Gastrocnemius medialis (tissue), 4 donors: ENCODE data around the gene TFCP2L1. TPM values are rescaled to one million over a fixed set of nuclear protein-coding genes. Genes with fewer than 3 reads are reported as not detected.

ENCODE experiments used
- ATAC-seq, 2 donors: fragments of 150-250 bp; one replicate each; pipeline ENCODE4 v1.9.1; 2016
- DNase-seq, 2 donors: peaks; one replicate each; pipeline ENCODE4 v3.0.0-alpha.2; 2019
- H3K27ac ChIP-seq, 4 donors: fragments of 200-600 bp; sonication (generic); 1 replicate in 1 of 4; 2 replicates in 3 of 4; pipeline ENCODE4 v1.5.1; 2016 to 2018; ENCODE audit warnings: mild to moderate bottlenecking in 2 of 4, moderate library complexity in 1 of 4
- H3K27me3 ChIP-seq, 3 donors: fragments of 200-600 bp; sonication (generic) in 2 of 3; 1 replicate in 1 of 3; 2 replicates in 2 of 3; pipeline versions ENCODE4 v1.5.1 to v1.6.0; 2016 to 2019; ENCODE audit warnings: mild to moderate bottlenecking in 1 of 3, moderate library complexity in 1 of 3
- H3K36me3 ChIP-seq, 2 donors: fragments of 200-600 bp; sonication (generic) in 1 of 2; one replicate each; pipeline ENCODE4 v1.5.1; 2017 to 2018
- H3K4me1 ChIP-seq, 2 donors: fragments of 200-600 bp; sonication (generic) in 1 of 2; one replicate each; pipeline ENCODE4 v1.5.1; 2016 to 2017; ENCODE audit warnings: mild to moderate bottlenecking in 2 of 2
- H3K4me3 ChIP-seq, 4 donors: fragments of 200-600 bp; sonication (generic) in 3 of 4; 1 replicate in 1 of 4; 2 replicates in 3 of 4; pipeline ENCODE4 v1.5.1; 2016 to 2019; ENCODE audit warnings: mild to moderate bottlenecking in 2 of 4
- H3K9me3 ChIP-seq, 3 donors: fragments of 200-600 bp; sonication (generic) in 2 of 3; 1 replicate in 1 of 3; 2 replicates in 2 of 3; pipeline ENCODE4 v1.5.1; 2016 to 2019
- CTCF ChIP-seq, 5 experiments: fragments of 450-650 bp in 3 of 5; fragments of 200-600 bp in 2 of 5; sonication (generic) in 2 of 5; IDR thresholded peaks in 4 of 5; conservative IDR thresholded peaks in 1 of 5; 1 replicate in 4 of 5; 2 replicates in 1 of 5; pipeline ENCODE4 v1.5.1; 2016 to 2019; ENCODE audit warnings: antibody characterized with exemption in 5 of 5, mild to moderate bottlenecking in 3 of 5, moderate library complexity in 3 of 5
- POLR2A ChIP-seq, 2 donors: fragments of 450-650 bp; IDR thresholded peaks; one replicate each; pipeline ENCODE4 v1.6.1; 2017; ENCODE audit warnings: antibody characterized with exemption in 2 of 2, mild to moderate bottlenecking in 2 of 2, moderate library complexity in 2 of 2
- in situ Hi-C, 4 donors: fragments of 200-750 bp; cut with MboI; loops; one replicate each; pipeline versions ENCODE4 v1.15.0 to v1.8.0; 2017; ENCODE audit warnings: low sequenced_read_pairs in 4 of 4
- intact Hi-C: fragments of 100-400 bp; cut with DNase I; formaldehyde crosslinking; loops from one replicate; pipeline ENCODE4 v1.15.1; 2023; ENCODE audit warnings: low total_unique reads
- total RNA-seq, 4 donors: library from RNA; depleted of rRNA; stranded (reverse); fragments of >200 nt; gene quantifications; one replicate each; pipeline versions ENCODE4 v1.1.0 to v1.2.3, GENCODE V29; 2016

Gene TFCP2L1
- total RNA-seq, 4 donors from 2014 or later, result 1.2 to 3.2 (median 1.8) TPM

- Histone ChIP-seq H3K27me3 (peaks cover 19 to 26% (median 23%) of the 10 kb centered on the region in 3 donors), H3K4me1 (no peaks in the 10 kb centered on the region), H3K9me3 (no peaks in the 10 kb centered on the region), H3K27ac (no peak overlapping the region), H3K4me3 (no peak overlapping the region), H3K36me3 (no peaks in the 10 kb centered on the region)
- in situ Hi-C loops (no loop called here), intact Hi-C loops (no loop called here)
- no peak for DNase-seq
- TF ChIP-seq CTCF (IDR thresholded peaks at IDR 0.05 in 4 of 5, conservative IDR thresholded peaks at IDR 0.05 in 1 of 5), result no peak
- ATAC-seq, result no peak
These were observed 924 bp upstream of the TFCP2L1 start for GRCh38 chr2:121285926-121286325.

DNA sequence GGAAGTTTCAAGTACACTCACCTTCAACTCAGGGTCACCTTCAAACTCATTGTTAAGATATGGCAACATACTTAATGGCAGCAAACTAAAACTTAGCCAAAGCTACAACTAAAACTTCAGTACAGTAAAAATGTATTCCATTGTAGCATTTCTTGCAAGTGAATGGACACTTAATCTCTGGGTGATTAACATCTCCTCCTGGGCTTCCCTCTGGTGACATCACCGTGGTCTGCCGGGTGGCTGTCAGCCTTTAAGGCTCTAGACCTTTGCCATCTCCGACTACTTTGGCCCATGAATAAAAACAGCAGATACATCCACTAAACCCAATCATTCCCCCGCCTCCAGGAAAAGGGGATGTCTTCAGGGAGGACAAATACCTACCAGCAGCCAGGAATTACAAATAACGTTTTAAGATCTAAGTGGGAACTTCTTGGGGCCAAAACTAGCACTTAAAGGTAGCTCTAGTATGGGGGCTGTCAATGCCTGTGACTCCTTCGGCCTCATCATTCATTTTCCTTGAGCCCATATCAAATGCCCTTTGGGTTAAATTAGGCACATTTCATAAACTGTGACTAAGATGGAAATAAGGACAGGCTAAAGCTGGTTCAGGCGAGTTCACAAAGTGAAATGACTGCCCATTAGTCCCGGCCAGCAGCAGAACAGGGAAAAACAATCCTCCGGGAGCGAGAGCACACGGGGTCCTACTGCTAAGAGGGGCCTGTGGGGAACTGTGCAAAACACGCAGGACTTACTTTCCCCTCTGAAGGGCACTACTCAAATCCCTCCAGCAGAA lies 1.1 kb downstream of the TFCP2L1 start:
- Histone ChIP-seq H3K27ac (peak overlapping the region in 1 of 4 donors; percentile 10), H3K9me3 (no peaks in the 10 kb centered on the region), H3K4me1 (no peaks in the 10 kb centered on the region), H3K27me3 (peaks cover 19 to 26% (median 23%) of the 10 kb centered on the region in 3 donors), H3K4me3 (peak overlapping the region; percentile 42 to 58 (median 46)), H3K36me3 (no peaks in the 10 kb centered on the region)
- ATAC-seq (peak in 1 of 2 donors; percentile 31), DNase-seq (no peak)
- TF ChIP-seq POLR2A (IDR thresholded peaks at IDR 0.05), result no peak
- no peak for TF ChIP-seq CTCF (IDR thresholded peaks at IDR 0.05 in 4 of 5, conservative IDR thresholded peaks at IDR 0.05 in 1 of 5)
- intact Hi-C loops (no loop called here), in situ Hi-C loops (no loop called here)

GRCh38 chr2:121282800-121283385 lies 2.1 kb downstream of the TFCP2L1 start:
- in situ Hi-C loops, result no loop called here
- H3K9me3 ChIP-seq, result no peaks in the 10 kb centered on the region
- no peaks in the 10 kb centered on the region for H3K36me3 ChIP-seq
- ATAC-seq, result peak in 1 of 2 donors; percentile 26
- H3K4me3 ChIP-seq, result no peak overlapping the region
- no peak overlapping the region for H3K27ac ChIP-seq
- H3K27me3 ChIP-seq, result peaks cover 19 to 26% (median 23%) of the 10 kb centered on the region in 3 donors
- TF ChIP-seq CTCF (IDR thresholded peaks at IDR 0.05 in 4 of 5, conservative IDR thresholded peaks at IDR 0.05 in 1 of 5) (no peak), POLR2A (IDR thresholded peaks at IDR 0.05) (no peak)
- no peaks in the 10 kb centered on the region for H3K4me1 ChIP-seq
- intact Hi-C loops, result no loop called here
- no peak for DNase-seq

DNA sequence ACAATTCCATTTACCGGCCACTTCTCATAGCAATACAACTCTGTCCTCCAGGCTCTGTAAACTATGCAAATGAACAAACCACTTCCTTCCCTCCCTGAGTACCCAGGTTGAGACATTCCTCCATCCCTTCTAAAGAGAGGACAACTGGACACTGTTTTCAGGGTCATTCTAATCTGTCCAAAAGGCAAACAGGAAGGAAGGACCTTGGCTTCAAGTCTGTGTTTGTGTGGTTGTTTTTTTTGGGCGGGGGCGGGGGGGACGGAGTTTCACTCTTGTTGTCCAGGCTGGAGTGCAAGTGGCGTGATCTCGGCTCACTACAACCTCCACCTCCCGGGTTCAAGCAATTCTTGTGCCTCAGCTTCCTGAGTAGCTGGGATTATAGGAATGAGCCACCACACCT lies 3.3 kb downstream of the TFCP2L1 start:
- DNase-seq (no peak), ATAC-seq (no peak)
- intact Hi-C loops (no loop called here), in situ Hi-C loops (no loop called here)
- H3K4me1 ChIP-seq, result no peaks in the 10 kb centered on the region
- no peaks in the 10 kb centered on the region for H3K9me3 ChIP-seq
- no peaks in the 10 kb centered on the region for H3K36me3 ChIP-seq
- TF ChIP-seq CTCF (IDR thresholded peaks at IDR 0.05 in 4 of 5, conservative IDR thresholded peaks at IDR 0.05 in 1 of 5), result no peak
- H3K27me3 ChIP-seq, result peaks cover 19 to 26% (median 23%) of the 10 kb centered on the region in 3 donors
- H3K4me3 ChIP-seq, result no peak overlapping the region
- H3K27ac ChIP-seq, result no peak overlapping the region
